ENCODE results near the gene NPAS2.

NPAS2 gene

DNA sequence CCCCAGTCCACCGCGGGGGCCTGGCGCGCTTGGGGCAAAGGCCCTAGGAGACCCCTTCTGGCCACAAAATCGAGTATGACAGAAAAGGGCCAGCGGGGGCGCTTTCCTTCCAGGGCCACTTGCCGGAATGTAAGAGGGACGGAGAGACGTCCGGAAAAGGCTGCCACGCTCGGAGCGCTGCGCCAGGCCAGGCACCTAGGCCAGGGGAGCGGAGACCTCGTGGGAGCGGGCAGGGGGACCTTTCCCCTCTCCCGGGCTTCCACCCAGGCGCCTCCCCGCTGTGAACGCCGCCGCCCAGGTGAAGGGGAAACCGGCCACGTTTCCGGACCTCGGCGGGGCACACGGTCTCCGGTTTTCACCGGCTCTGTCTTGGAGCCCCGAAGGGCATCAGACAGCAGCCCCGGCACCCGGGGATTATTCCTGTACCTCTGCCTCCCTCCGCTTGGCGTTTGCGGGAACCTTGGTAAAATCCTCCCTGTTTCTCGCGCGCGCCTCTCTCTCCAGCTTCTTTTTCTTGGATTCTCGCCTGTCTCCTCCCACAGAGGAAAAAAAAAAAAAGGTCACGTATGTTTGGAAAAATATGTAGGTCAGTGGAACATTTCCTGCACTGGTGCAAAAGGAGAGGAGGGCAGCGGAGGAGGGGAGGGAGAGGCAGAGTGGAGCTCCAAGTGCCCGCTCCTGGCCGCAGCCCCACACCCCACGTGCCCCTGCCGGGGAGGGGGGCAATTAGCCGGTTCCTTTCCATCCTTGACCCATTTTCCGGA, 1.2 kb upstream of the NPAS2 start:
- peaks cover 0 to 4% of the 10 kb centered on the region in 2 donors for H3K4me1 Mint-ChIP-seq (ENCODE audit: low read depth in 2 of 2)
- peak overlapping the region; percentile 43 to 69 for H3K4me3 Mint-ChIP-seq
- H3K36me3 Mint-ChIP-seq (ENCODE audit: insufficient read depth), result no peaks in the 10 kb centered on the region
- H3K9me3 Mint-ChIP-seq, result no peaks in the 10 kb centered on the region
- no peak overlapping the region for H3K27ac Mint-ChIP-seq
- ATAC-seq (replicated peaks) (peak; percentile 33), DNase-seq (no peak)
- peaks cover 62 to 77% of the 10 kb centered on the region in 2 donors for H3K27me3 Mint-ChIP-seq

- no peak for DNase-seq
- no peaks in the 10 kb centered on the region for H3K36me3 Mint-ChIP-seq (ENCODE audit: insufficient read depth)
- no peaks in the 10 kb centered on the region for H3K9me3 Mint-ChIP-seq
- ATAC-seq (replicated peaks), result no peak
- H3K4me3 Mint-ChIP-seq, result no peak overlapping the region
- no peak overlapping the region for H3K27ac Mint-ChIP-seq
- H3K4me1 Mint-ChIP-seq (ENCODE audit: low read depth in 2 of 2), result peaks cover 0 to 4% of the 10 kb centered on the region in 2 donors
- H3K27me3 Mint-ChIP-seq, result peaks cover 59 to 78% of the 10 kb centered on the region in 2 donors
Observed at GRCh38 chr2:100820273-100820522, 259 bp downstream of the NPAS2 start.

DNA sequence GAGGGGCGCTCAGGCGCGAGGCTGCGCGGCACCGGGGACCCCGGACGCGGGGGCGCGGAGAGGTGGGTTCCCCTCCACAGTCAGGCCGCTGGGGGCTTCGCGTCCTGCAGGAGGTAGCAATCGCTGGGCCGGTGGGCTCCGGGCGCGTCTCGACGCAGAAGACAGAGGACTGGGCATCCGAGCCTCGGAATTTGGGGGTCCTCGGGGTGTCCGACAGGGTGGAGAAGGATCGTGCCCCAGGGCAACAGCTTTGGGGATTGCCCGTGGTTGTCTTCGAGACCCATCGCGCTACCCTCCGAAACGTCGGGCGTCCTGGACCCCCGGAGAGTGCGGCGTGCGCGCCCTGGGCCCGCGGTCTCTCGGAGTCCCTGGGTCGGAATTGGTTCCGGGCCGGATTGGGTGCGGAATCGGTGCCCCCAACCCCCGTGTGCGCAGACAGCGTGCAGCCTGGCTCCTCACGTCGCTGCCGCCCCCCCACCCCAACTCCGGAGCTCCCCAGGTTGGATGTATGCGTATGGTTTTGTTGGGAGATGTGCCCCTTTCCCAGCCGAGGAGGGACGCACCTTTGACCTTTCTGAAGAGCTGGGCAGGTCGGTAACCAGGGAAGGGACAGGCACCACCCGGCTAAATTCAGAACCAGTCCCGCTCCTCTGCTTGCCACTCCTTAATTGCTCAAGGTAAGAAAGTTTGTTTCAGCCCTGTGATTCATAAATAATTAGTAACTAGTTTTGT, 750 bp downstream of the NPAS2 start:
- H3K4me3 Mint-ChIP-seq, result peak overlapping the region; percentile 7 to 58
- no peaks in the 10 kb centered on the region for H3K36me3 Mint-ChIP-seq (ENCODE audit: insufficient read depth)
- H3K4me1 Mint-ChIP-seq (ENCODE audit: low read depth in 2 of 2), result peaks cover 0 to 4% of the 10 kb centered on the region in 2 donors
- DNase-seq (no peak), ATAC-seq (replicated peaks) (no peak)
- H3K27me3 Mint-ChIP-seq, result peaks cover 60 to 73% of the 10 kb centered on the region in 2 donors
- no peaks in the 10 kb centered on the region for H3K9me3 Mint-ChIP-seq
- H3K27ac Mint-ChIP-seq, result no peak overlapping the region

DNA sequence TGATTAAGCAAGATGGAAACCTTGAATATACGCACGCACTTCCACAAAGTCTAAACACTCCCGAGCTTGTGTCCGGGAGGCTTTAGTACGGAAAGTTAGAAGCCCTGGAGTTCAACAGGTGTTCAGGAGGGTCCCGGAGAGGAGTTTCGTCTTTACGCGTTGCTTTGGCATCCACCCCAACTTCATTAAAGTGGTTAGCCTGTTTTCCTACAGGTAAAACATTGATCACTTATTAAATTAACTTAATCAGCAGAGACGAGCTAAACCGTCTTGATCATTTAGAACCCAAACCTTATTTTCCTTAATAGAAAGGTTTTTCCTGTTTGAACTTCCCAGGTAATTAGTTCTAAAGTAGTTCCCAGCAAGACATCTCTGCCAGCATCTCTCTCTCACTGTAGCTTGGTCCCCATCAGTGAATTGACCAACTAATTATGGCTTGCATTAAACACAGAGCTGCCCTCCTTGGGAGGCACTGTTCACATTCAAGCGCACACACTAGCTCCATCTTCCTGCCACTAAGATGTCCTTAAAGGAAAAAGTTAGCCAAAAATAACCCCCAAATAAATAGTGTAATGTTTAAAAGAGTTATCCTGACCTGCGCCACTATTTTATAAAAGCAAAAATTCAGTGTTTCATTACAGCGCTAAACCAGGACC, 1.4 kb downstream of the NPAS2 start:
- Mint-ChIP-seq H3K27me3 (peaks cover 62 to 66% of the 10 kb centered on the region in 2 donors), H3K27ac (no peak overlapping the region), H3K4me3 (peak overlapping the region; percentile 7 to 58), H3K36me3 (ENCODE audit: insufficient read depth) (no peaks in the 10 kb centered on the region), H3K9me3 (no peaks in the 10 kb centered on the region), H3K4me1 (ENCODE audit: low read depth in 2 of 2) (peaks cover 0 to 4% of the 10 kb centered on the region in 2 donors)
- no peak for DNase-seq
- no peak for ATAC-seq (replicated peaks)

DNA sequence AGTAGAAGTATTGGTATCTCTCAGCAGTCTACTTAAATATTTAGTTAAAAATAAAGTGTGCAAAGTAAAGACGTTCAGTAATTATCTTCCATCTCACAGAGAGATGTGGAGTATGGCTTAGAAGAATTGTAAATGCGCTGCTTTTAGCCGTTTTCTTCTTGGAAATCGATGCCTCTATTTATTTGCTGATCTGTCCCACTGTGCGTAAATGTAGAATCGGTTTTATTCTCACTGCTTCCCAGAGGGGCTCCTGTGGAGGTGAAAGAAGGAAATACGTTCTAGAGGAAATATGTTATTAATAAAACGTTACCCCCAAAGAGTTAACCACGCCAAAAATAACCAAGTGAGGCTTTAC, 1.9 kb downstream of the NPAS2 start:
- ATAC-seq (replicated peaks), result no peak
- H3K4me1 Mint-ChIP-seq (ENCODE audit: low read depth in 2 of 2), result peaks cover 0 to 4% of the 10 kb centered on the region in 2 donors
- DNase-seq, result no peak
- H3K36me3 Mint-ChIP-seq (ENCODE audit: insufficient read depth), result no peaks in the 10 kb centered on the region
- H3K27me3 Mint-ChIP-seq, result peaks cover 61 to 62% of the 10 kb centered on the region in 2 donors
- no peaks in the 10 kb centered on the region for H3K9me3 Mint-ChIP-seq
- no peak overlapping the region for H3K4me3 Mint-ChIP-seq
- H3K27ac Mint-ChIP-seq, result no peak overlapping the region

- H3K4me3 Mint-ChIP-seq, result no peak overlapping the region
- peaks cover 58% of the 10 kb centered on the region in 2 donors for H3K27me3 Mint-ChIP-seq
Observed at GRCh38 chr2:100822587-100823248, 2.8 kb downstream of the NPAS2 start.

DNA sequence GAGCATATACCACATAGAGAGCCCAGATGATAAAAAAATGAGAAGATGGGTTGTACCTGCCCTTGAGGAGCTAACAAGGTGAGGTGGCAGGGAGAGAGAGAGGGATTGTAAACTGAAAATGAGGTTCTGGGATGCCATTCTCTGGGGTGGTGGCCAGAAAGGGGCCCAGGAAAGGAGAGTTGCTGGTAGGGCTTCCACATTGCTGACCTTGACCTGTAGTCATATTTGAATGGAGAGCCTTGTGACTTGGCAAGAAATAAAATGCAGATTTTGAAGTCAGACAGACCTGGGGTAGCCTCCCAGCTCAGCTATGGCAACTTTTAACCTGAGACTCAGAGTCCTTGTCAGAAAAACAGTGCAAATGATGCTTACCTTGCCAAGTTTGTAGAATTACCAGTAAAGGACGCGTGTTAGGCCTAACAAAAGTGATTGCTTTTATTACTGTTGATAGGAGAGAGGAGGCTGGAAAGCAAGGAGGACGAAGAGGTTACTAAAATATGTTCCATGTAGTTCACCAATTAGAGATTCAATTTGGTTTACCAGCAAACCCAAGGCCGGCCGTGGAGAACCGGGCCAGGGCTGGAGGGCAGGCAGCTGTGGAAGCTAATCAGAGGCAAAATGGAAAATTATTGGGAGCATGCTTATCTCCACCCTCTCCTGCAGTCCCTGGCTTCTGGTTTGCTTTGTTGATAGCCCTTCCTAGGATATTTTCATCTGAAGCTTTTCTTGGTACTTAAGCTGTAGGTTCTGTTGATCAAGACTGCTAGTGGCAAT, 3.9 kb downstream of the NPAS2 start:
- DNase-seq (no peak), ATAC-seq (replicated peaks) (no peak)
- no peaks in the 10 kb centered on the region for H3K4me1 Mint-ChIP-seq (ENCODE audit: low read depth in 2 of 2)
- peaks cover 55 to 57% of the 10 kb centered on the region in 2 donors for H3K27me3 Mint-ChIP-seq
- no peaks in the 10 kb centered on the region for H3K9me3 Mint-ChIP-seq
- no peaks in the 10 kb centered on the region for H3K36me3 Mint-ChIP-seq (ENCODE audit: insufficient read depth)
- H3K27ac Mint-ChIP-seq, result no peak overlapping the region
- H3K4me3 Mint-ChIP-seq, result no peak overlapping the region

More at GRCh38 chr2:100822587-100823248, 2.8 kb downstream of the NPAS2 start:
- DNase-seq (no peak), ATAC-seq (replicated peaks) (no peak)
- H3K36me3 Mint-ChIP-seq (ENCODE audit: insufficient read depth), result no peaks in the 10 kb centered on the region
- H3K9me3 Mint-ChIP-seq, result no peaks in the 10 kb centered on the region
- H3K4me1 Mint-ChIP-seq (ENCODE audit: low read depth in 2 of 2), result peaks cover 0 to 4% of the 10 kb centered on the region in 2 donors
- no peak overlapping the region for H3K27ac Mint-ChIP-seq

- H3K36me3 Mint-ChIP-seq (ENCODE audit: insufficient read depth), result no peaks in the 10 kb centered on the region
- no peaks in the 10 kb centered on the region for H3K4me1 Mint-ChIP-seq (ENCODE audit: low read depth in 2 of 2)
- ATAC-seq (replicated peaks), result no peak
- H3K4me3 Mint-ChIP-seq, result no peak overlapping the region
- H3K9me3 Mint-ChIP-seq, result no peaks in the 10 kb centered on the region
- peaks cover 57 to 61% of the 10 kb centered on the region in 2 donors for H3K27me3 Mint-ChIP-seq
- no peak for DNase-seq
- H3K27ac Mint-ChIP-seq, result no peak overlapping the region
Observed at GRCh38 chr2:100824842-100825241, 4.9 kb downstream of the NPAS2 start.

- Mint-ChIP-seq H3K27ac (no peak overlapping the region), H3K36me3 (ENCODE audit: insufficient read depth) (no peaks in the 10 kb centered on the region), H3K9me3 (no peaks in the 10 kb centered on the region), H3K4me1 (ENCODE audit: low read depth in 2 of 2) (no peaks in the 10 kb centered on the region), H3K4me3 (no peak overlapping the region), H3K27me3 (peaks cover 62 to 65% of the 10 kb centered on the region in 2 donors)
- DNase-seq (no peak), ATAC-seq (replicated peaks) (no peak)
Observed at GRCh38 chr2:100826494-100826893, 6.6 kb downstream of the NPAS2 start.

DNA sequence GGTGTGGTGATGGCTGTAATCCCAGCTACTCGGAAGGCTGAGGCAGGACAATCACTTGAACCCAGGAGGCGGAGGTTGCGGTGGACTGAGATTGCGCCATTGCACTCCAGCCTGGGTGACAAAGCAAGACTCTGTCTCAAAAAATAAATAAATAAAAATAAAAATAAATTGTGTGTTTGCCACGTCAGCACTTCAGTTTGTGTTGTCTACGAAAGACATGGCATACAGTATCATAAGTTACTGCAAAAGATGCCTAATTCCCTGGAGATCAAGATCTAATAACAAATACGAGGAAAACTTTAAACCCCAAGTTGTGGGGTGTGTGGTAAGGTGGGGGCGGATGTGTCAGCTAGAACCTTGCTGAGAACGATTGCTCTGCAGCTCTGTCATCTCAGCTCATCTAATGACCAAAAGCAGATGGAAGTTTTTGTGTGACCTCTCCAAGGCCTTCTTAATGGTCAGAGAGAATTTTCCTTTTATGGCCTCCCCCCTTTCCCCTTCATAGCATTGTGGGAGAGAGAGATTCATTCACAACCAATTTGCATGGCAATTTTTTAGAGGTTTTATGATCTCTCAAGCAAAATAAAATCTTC, 11.3 kb downstream of the NPAS2 start:
- DNase-seq, result no peak
- Mint-ChIP-seq H3K9me3 (no peaks in the 10 kb centered on the region), H3K4me1 (ENCODE audit: low read depth in 2 of 2) (peaks cover 0 to 2% of the 10 kb centered on the region in 2 donors), H3K27ac (no peak overlapping the region), H3K36me3 (ENCODE audit: insufficient read depth) (no peaks in the 10 kb centered on the region), H3K27me3 (peaks cover 45 to 70% of the 10 kb centered on the region in 2 donors), H3K4me3 (no peak overlapping the region)
- no peak for ATAC-seq (replicated peaks)

GRCh38 chr2:100831831-100832230, 11.9 kb downstream of the NPAS2 start:
- Mint-ChIP-seq H3K36me3 (ENCODE audit: insufficient read depth) (no peaks in the 10 kb centered on the region), H3K4me1 (ENCODE audit: low read depth in 2 of 2) (peaks cover 0 to 2% of the 10 kb centered on the region in 2 donors), H3K4me3 (no peak overlapping the region), H3K27me3 (peaks cover 51 to 76% of the 10 kb centered on the region in 2 donors), H3K27ac (no peak overlapping the region), H3K9me3 (no peaks in the 10 kb centered on the region)
- DNase-seq, result no peak
- ATAC-seq (replicated peaks), result no peak

DNA sequence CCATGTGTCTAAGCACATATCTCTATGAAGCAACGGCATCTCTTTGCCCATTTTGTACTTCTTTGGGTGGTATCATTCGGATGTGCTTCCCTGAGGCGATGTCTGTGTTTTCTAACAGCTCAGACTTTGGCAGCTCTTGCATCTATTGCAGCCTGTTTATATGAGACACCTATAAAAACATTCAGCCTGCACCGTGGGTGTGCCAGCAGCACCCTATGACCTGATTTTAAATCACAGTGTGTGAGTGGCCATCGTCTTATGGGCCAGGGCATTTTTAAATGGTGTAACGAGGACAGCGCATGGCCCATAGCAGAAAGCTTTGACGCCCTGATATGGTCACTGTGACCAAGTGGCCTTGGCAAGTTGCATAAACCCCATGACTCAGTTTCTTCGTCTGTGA, 12.9 kb downstream of the NPAS2 start:
- Mint-ChIP-seq H3K4me3 (no peak overlapping the region), H3K36me3 (ENCODE audit: insufficient read depth) (no peaks in the 10 kb centered on the region), H3K9me3 (no peaks in the 10 kb centered on the region), H3K27me3 (peaks cover 49 to 77% of the 10 kb centered on the region in 2 donors), H3K4me1 (ENCODE audit: low read depth in 2 of 2) (peaks cover 0 to 2% of the 10 kb centered on the region in 2 donors), H3K27ac (no peak overlapping the region)
- no peak for DNase-seq
- ATAC-seq (replicated peaks), result no peak

Measured in effector memory CD8-positive, alpha-beta T cell (primary cell).